Measurements from ENCODE around the gene SLC45A3.

DNA sequence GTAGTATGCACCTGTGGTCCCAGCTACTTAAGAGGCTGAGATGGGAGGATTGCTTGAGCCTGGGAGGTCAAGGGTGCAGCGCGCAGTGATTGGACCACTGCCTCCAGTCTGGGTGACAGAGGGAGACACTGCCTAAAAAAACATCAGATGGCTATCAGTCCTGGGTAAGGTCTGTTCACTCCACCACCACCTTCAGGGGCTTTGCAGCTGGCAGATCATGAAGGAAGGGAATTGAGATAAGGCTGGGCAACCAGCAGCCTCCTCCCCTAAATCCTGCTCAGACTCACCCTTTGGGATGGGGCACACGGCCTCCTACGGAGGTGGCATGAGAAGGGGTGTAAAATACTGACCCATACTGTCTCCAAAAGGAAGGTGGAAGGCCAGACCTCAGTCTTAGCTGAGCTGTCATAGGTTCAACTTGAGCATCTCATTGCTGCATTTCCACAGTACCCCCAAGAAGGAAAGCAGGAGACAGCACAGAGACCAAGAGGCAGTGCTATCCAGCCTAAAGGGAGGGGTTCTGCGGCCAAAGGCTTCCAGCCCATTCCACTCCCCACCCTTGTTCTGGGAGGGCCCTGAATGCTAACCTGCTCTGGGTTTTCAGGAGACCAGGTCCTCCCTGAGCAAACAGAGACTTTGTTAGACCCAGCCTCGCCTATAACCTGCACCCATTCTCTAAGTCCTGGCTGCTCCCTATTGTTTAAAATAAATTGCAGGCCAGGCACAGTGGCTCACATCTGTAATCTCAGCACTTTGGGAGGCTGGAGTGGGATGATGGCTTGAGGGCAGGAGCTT is 13.7 kb downstream of the SLC45A3 start:
- TF ChIP-seq, protein P1, sequence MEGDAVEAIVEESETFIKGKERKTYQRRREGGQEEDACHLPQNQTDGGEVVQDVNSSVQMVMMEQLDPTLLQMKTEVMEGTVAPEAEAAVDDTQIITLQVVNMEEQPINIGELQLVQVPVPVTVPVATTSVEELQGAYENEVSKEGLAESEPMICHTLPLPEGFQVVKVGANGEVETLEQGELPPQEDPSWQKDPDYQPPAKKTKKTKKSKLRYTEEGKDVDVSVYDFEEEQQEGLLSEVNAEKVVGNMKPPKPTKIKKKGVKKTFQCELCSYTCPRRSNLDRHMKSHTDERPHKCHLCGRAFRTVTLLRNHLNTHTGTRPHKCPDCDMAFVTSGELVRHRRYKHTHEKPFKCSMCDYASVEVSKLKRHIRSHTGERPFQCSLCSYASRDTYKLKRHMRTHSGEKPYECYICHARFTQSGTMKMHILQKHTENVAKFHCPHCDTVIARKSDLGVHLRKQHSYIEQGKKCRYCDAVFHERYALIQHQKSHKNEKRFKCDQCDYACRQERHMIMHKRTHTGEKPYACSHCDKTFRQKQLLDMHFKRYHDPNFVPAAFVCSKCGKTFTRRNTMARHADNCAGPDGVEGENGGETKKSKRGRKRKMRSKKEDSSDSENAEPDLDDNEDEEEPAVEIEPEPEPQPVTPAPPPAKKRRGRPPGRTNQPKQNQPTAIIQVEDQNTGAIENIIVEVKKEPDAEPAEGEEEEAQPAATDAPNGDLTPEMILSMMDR (IDR thresholded peaks at IDR 0.05), result no peak
- TF ChIP-seq POLR2A (IDR thresholded peaks at IDR 0.05), result no peak

Measured in transverse colon (tissue), 3 donors.